ENCODE data around the gene FMNL2. TPM values are rescaled to one million over a fixed set of nuclear protein-coding genes. Genes with fewer than 3 reads are reported as not detected.

FMNL2 gene
- total RNA-seq, 1 experiment from 2014 or later = 29.0 TPM

DNA sequence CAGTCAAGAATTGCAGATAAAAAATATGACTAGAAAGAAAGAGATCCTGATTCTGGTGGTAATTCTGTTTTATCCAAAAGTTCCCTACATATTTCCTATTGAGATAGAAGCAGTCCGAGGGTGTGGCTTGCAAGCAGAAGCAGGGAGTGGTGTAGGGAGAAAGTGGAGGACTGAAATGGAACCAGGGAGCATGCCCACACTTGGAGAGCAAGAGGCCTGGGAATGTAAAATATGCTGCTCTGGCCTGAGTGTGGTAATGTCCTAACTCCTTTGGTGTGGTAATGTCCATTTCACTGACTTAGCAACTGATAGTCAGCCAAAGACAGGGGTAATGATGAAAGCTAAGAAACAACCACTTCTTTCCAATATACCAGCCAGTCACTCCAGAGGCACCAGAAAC lies 30.1 kb upstream of the FMNL2 start:
- Histone ChIP-seq H3K9me3 (ENCODE audit: insufficient read depth, low read depth) (peaks cover 8% of the 10 kb centered on the region), H3K4me2 (no peak overlapping the region), H3K36me3 (ENCODE audit: low read depth) (no peaks in the 10 kb centered on the region), H3K9me2 (ENCODE audit: insufficient read depth) (no peaks in the 10 kb centered on the region), H4K20me1 (ENCODE audit: insufficient read depth) (no peaks in the 10 kb centered on the region), H3K4me1 (replicated peaks; ENCODE audit: insufficient read depth) (peaks cover 22% of the 10 kb centered on the region), H3K27me3 (ENCODE audit: insufficient read depth, low read depth) (no peaks in the 10 kb centered on the region), H3K4me3 (no peak overlapping the region), H3F3A (ENCODE audit: insufficient read depth, low read depth) (no peaks in the 10 kb centered on the region), H3K27ac (no peak overlapping the region), H2AFZ (no peak overlapping the region), H3K79me2 (ENCODE audit: low read depth) (no peaks in the 10 kb centered on the region)
- TF ChIP-seq, protein P1, sequence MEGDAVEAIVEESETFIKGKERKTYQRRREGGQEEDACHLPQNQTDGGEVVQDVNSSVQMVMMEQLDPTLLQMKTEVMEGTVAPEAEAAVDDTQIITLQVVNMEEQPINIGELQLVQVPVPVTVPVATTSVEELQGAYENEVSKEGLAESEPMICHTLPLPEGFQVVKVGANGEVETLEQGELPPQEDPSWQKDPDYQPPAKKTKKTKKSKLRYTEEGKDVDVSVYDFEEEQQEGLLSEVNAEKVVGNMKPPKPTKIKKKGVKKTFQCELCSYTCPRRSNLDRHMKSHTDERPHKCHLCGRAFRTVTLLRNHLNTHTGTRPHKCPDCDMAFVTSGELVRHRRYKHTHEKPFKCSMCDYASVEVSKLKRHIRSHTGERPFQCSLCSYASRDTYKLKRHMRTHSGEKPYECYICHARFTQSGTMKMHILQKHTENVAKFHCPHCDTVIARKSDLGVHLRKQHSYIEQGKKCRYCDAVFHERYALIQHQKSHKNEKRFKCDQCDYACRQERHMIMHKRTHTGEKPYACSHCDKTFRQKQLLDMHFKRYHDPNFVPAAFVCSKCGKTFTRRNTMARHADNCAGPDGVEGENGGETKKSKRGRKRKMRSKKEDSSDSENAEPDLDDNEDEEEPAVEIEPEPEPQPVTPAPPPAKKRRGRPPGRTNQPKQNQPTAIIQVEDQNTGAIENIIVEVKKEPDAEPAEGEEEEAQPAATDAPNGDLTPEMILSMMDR (conservative IDR thresholded peaks at IDR 0.05) = no peak
- TF ChIP-seq EZH2 (IDR thresholded peaks at IDR 0.05; ENCODE audit: low read depth) = no peak
- intact Hi-C loops (cut with micrococcal nuclease; ENCODE audit: unreplicated experiment) = no loop called here
- ChIA-PET POLR2A (ENCODE audit: unreplicated experiment) (no interaction called here), CTCF (no interaction called here)
- BruUV-seq (replicated peaks) = no TSS peak
- no peak for DNase-seq

GRCh38 chr2:152307863-152308262 lies 27.1 kb upstream of the FMNL2 start:
- H3K79me2 ChIP-seq (ENCODE audit: low read depth) = no peaks in the 10 kb centered on the region
- no peaks in the 10 kb centered on the region for H3K27me3 ChIP-seq (ENCODE audit: insufficient read depth, low read depth)
- no peak overlapping the region for H2AFZ ChIP-seq
- peaks cover 17% of the 10 kb centered on the region for H3K4me1 ChIP-seq (replicated peaks; ENCODE audit: insufficient read depth)
- H4K20me1 ChIP-seq (ENCODE audit: insufficient read depth) = no peaks in the 10 kb centered on the region
- DNase-seq = no peak
- no peak overlapping the region for H3K27ac ChIP-seq
- POLR2A ChIA-PET (ENCODE audit: unreplicated experiment) = no interaction called here
- no TSS peak for BruUV-seq (replicated peaks)
- H3K9me3 ChIP-seq (ENCODE audit: insufficient read depth, low read depth) = 0 out of 2 replicates have a peak, but pooled peaks cover 2% of the 10 kb centered on the region
- H3F3A ChIP-seq (ENCODE audit: insufficient read depth, low read depth) = no peaks in the 10 kb centered on the region
- TF ChIP-seq, protein P1 (conservative IDR thresholded peaks at IDR 0.05) = no peak
- no peak for TF ChIP-seq EZH2 (IDR thresholded peaks at IDR 0.05; ENCODE audit: low read depth)
- H3K9me2 ChIP-seq (ENCODE audit: insufficient read depth) = no peaks in the 10 kb centered on the region
- H3K4me2 ChIP-seq = no peak overlapping the region
- CTCF ChIA-PET = interaction anchor here (0.5 kb wide), 1 partner anchor 31 kb away, joined by 8 read pairs; no protein-coding TSS in a partner anchor
- H3K4me3 ChIP-seq = no peak overlapping the region
- no peaks in the 10 kb centered on the region for H3K36me3 ChIP-seq (ENCODE audit: low read depth)
- intact Hi-C loops (cut with micrococcal nuclease; ENCODE audit: unreplicated experiment) = no loop called here

- no peak for DNase-seq
- Histone ChIP-seq H3K9me2 (ENCODE audit: insufficient read depth) (no peaks in the 10 kb centered on the region; the same call in 1 of the 2 replicates), H4K20me1 (ENCODE audit: insufficient read depth) (no peaks in the 10 kb centered on the region), H3F3A (ENCODE audit: insufficient read depth, low read depth) (no peaks in the 10 kb centered on the region), H2AFZ (no peak overlapping the region), H3K36me3 (ENCODE audit: low read depth) (no peaks in the 10 kb centered on the region), H3K4me3 (no peak overlapping the region), H3K4me2 (no peak overlapping the region), H3K27me3 (ENCODE audit: insufficient read depth, low read depth) (no peaks in the 10 kb centered on the region), H3K4me1 (replicated peaks; ENCODE audit: insufficient read depth) (peaks cover 16% of the 10 kb centered on the region), H3K79me2 (ENCODE audit: low read depth) (no peaks in the 10 kb centered on the region), H3K9me3 (ENCODE audit: insufficient read depth, low read depth) (no peaks in the 10 kb centered on the region), H3K27ac (no peak overlapping the region)
- intact Hi-C loops (cut with micrococcal nuclease; ENCODE audit: unreplicated experiment) = no loop called here
- TF ChIP-seq, protein P1 (conservative IDR thresholded peaks at IDR 0.05) = no peak
- POLR2A ChIA-PET (ENCODE audit: unreplicated experiment) = no interaction called here
- CTCF ChIA-PET = no interaction called here
- BruUV-seq (replicated peaks) = no TSS peak
Measured at GRCh38 chr2:152309352-152310214, 25.4 kb upstream of the FMNL2 start.

Data from PC-9 (cell line).